ENCODE measurements around the gene UBR1. TPM values are rescaled to one million over a fixed set of nuclear protein-coding genes. Genes with fewer than 3 reads are reported as not detected.
"Not testable (repeated sequence)": the region's sequence is repeated elsewhere in the genome, so short reads cannot be mapped to it uniquely, and the experiment has no call there.

UBR1 gene
- polyA plus RNA-seq, 1 donor (not counting 4 experiments of a cell fraction or from before 2014, with no cell fraction given), result 17.4 TPM

- Histone ChIP-seq H4K20me1 (ENCODE audit: control insufficient read depth, extremely low read depth, insufficient read depth, low read length) (no peaks in the 10 kb centered on the region), H2AFZ (ENCODE audit: control insufficient read depth, low read length) (peak overlapping the region; percentile 49), H3K9ac (ENCODE audit: control insufficient read depth, extremely low read depth, insufficient read depth, low read length) (no peak overlapping the region), H3K79me2 (ENCODE audit: control insufficient read depth, insufficient read depth, low read length) (peaks cover 14% of the 10 kb centered on the region), H3K4me2 (ENCODE audit: control insufficient read depth, extremely low read depth, insufficient read depth, low read depth, low read length) (no peak overlapping the region), H3K9me1 (ENCODE audit: control insufficient read depth, extremely low read depth, insufficient read depth, low read length) (no peaks in the 10 kb centered on the region), H3K27me3 (ENCODE audit: control insufficient read depth, extremely low read depth, insufficient read depth, low read length) (no peaks in the 10 kb centered on the region), H3K36me3 (ENCODE audit: control insufficient read depth in 2 of 2, extremely low read depth in 1 of 2, insufficient read depth in 2 of 2, low read length in 2 of 2) (no peaks in the 10 kb centered on the region), H3K27ac (ENCODE audit: control insufficient read depth, insufficient read depth, low read length) (no peak overlapping the region), H3K9me3 (ENCODE audit: control insufficient read depth, low read depth, low read length) (no peaks in the 10 kb centered on the region), H3K4me3 (ENCODE audit: control insufficient read depth in 2 of 3, extremely low read depth in 1 of 3, insufficient read depth in 2 of 3, low read depth in 1 of 3, low read length in 3 of 3) (no peak overlapping the region), H3K4me1 (ENCODE audit: control insufficient read depth, extremely low read depth, insufficient read depth, low read length) (peaks cover 8% of the 10 kb centered on the region)
- dilution Hi-C loops (cut with MboI; ENCODE audit: extremely low pct_ligation_motif_present, low sequenced_read_pairs), result no loop called here
- TF ChIP-seq CTCF (optimal IDR thresholded peaks at IDR 0.05 in 1 of 3, IDR thresholded peaks at IDR 0.05 in 1 of 3, conservative IDR thresholded peaks at IDR 0.05 in 1 of 3; ENCODE audit: extremely low read depth in 1 of 3, insufficient read depth in 2 of 3, low read length in 3 of 3), result no peak
- no peak for TF ChIP-seq EZH2 (IDR thresholded peaks at IDR 0.05; ENCODE audit: low read length)
- DNase-seq (ENCODE audit: low read depth, low spot score) (no peak), FAIRE-seq (peak; percentile 51)
These were observed 202.2 kb downstream of the UBR1 start for GRCh38 chr15:42903388-42904324.

- H3K9me1 ChIP-seq (ENCODE audit: control insufficient read depth, extremely low read depth, insufficient read depth, low read length); H3K4me3 ChIP-seq (ENCODE audit: control insufficient read depth in 2 of 3, extremely low read depth in 1 of 3, insufficient read depth in 2 of 3, low read depth in 1 of 3, low read length in 3 of 3); H2AFZ ChIP-seq (ENCODE audit: control insufficient read depth, low read length); H4K20me1 ChIP-seq (ENCODE audit: control insufficient read depth, extremely low read depth, insufficient read depth, low read length); FAIRE-seq; H3K36me3 ChIP-seq (ENCODE audit: control insufficient read depth in 2 of 2, extremely low read depth in 1 of 2, insufficient read depth in 2 of 2, low read length in 2 of 2); H3K9ac ChIP-seq (ENCODE audit: control insufficient read depth, extremely low read depth, insufficient read depth, low read length); dilution Hi-C loops (cut with MboI; ENCODE audit: extremely low pct_ligation_motif_present, low sequenced_read_pairs); DNase-seq (ENCODE audit: low read depth, low spot score); H3K27me3 ChIP-seq (ENCODE audit: control insufficient read depth, extremely low read depth, insufficient read depth, low read length); H3K27ac ChIP-seq (ENCODE audit: control insufficient read depth, insufficient read depth, low read length); H3K9me3 ChIP-seq (ENCODE audit: control insufficient read depth, low read depth, low read length); H3K4me2 ChIP-seq (ENCODE audit: control insufficient read depth, extremely low read depth, insufficient read depth, low read depth, low read length): not testable (repeated sequence)
- peaks cover 19% of the 10 kb centered on the region for H3K79me2 ChIP-seq (ENCODE audit: control insufficient read depth, insufficient read depth, low read length)
- peaks cover 20% of the 10 kb centered on the region for H3K4me1 ChIP-seq (ENCODE audit: control insufficient read depth, extremely low read depth, insufficient read depth, low read length)
These were observed 211.9 kb downstream of the UBR1 start for GRCh38 chr15:42893911-42894310.

Small RNA genes lying within 50 kb of the gene (small RNA-seq; reads per million reads assigned to genes)
- gene AC068724.2 (ENCODE audit: insufficient read length in 3 of 3, low read depth in 3 of 3, low replicate concordance in 1 of 3), result 0 reads per million in 3 experiments

Other genes starting within 250 kb of the UBR1 start
- 4.7 to 7.3 TPM (median 4.8 TPM) in 3 replicates for gene TTBK2, start 185.3 kb downstream of the UBR1 start, polyA plus RNA-seq
- 4.5 to 5.5 TPM (median 4.6 TPM) in 3 replicates for gene TMEM62, start 27.5 kb upstream of the UBR1 start, polyA plus RNA-seq
- gene CCNDBP1, start 79.4 kb upstream of the UBR1 start, polyA plus RNA-seq, result 42.8 to 53.5 TPM (median 46.1 TPM) in 3 replicates
- gene EPB42, start 115.0 kb upstream of the UBR1 start, polyA plus RNA-seq, result not detected in 3 replicates
- gene TGM5, start 160.9 kb upstream of the UBR1 start, polyA plus RNA-seq, result 0.07 to 0.23 TPM in 2 of 3 replicates, not detected in the other
- not detected in 3 replicates for gene TGM7, start 196.2 kb upstream of the UBR1 start, polyA plus RNA-seq
- gene LCMT2, start 224.5 kb upstream of the UBR1 start, polyA plus RNA-seq, result 10.6 to 14.1 TPM (median 14.0 TPM) in 3 replicates

Measured in keratinocyte (primary cell).